Measurements from ENCODE around the gene MPV17. TPM values are rescaled to one million over a fixed set of nuclear protein-coding genes. Genes with fewer than 3 reads are reported as not detected.

The MPV17 gene
- total RNA-seq, 2 donors from 2014 or later = 56.7 to 64.3 TPM

GRCh38 chr2:27263287-27264252, 59.3 kb downstream of the MPV17 start:
- Histone ChIP-seq H3K4me3 (peak overlapping the region in 1 of 2 donors; percentile 22), H3K36me3 (replicated peaks in 1 of 2; ENCODE audit: insufficient read depth in 1 of 2, low read depth in 2 of 2) (no peaks in the 10 kb centered on the region), H3K4me1 (peaks cover 37% of the 10 kb centered on the region), H3K27ac (no peak overlapping the region), H3K27me3 (peaks cover 0 to 44% of the 10 kb centered on the region in 2 donors), H3K9me3 (no peaks in the 10 kb centered on the region)
- DNase-seq (no peak), ATAC-seq (no peak)
- WGBS, 2 donors = 2 to 5% methylated on average over 20 to 46 of the region's 46 CpGs
- intact Hi-C loops (cut with DNase I) = no loop called here
- TF ChIP-seq CTCF (IDR thresholded peaks at IDR 0.05) (no peak), POLR2A (IDR thresholded peaks at IDR 0.05) (no peak)

GRCh38 chr2:27262379-27263286, 60.3 kb downstream of the MPV17 start, which contains the start of gene SLC30A3:
SLC30A3 (minus strand) TSS chr2:27263047; CDS start chr2:27262906, 141 bp downstream.
- peaks cover 0 to 44% of the 10 kb centered on the region in 2 donors for H3K27me3 ChIP-seq
- 1% methylated on average over 46 to 80 of the region's 96 CpGs for WGBS, 2 donors
- DNase-seq (peak; percentile 59 to 74 (median 61)), ATAC-seq (peak; percentile 58)
- peak within 1 kb of the TSS; percentile 22 to 36 for H3K4me3 ChIP-seq
- peaks cover 37% of the 10 kb centered on the region for H3K4me1 ChIP-seq
- intact Hi-C loops (cut with DNase I) = no loop called here
- H3K9me3 ChIP-seq = no peaks in the 10 kb centered on the region
- TF ChIP-seq CTCF (IDR thresholded peaks at IDR 0.05) = no peak
- no peak for TF ChIP-seq POLR2A (IDR thresholded peaks at IDR 0.05)
- H3K27ac ChIP-seq = no peak within 1 kb of the TSS
- H3K36me3 ChIP-seq (replicated peaks in 1 of 2; ENCODE audit: insufficient read depth in 1 of 2, low read depth in 2 of 2) = no peaks in the 10 kb centered on the region

- no peak overlapping the region for H3K4me3 ChIP-seq
- TF ChIP-seq CTCF (IDR thresholded peaks at IDR 0.05) = no peak
- no peak for TF ChIP-seq POLR2A (IDR thresholded peaks at IDR 0.05)
- no peak for DNase-seq
- no peak overlapping the region for H3K27ac ChIP-seq
- no peak for ATAC-seq
- no peaks in the 10 kb centered on the region for H3K36me3 ChIP-seq (replicated peaks in 1 of 2; ENCODE audit: insufficient read depth in 1 of 2, low read depth in 2 of 2)
- 8 to 16% methylated on average over 16 to 18 of the region's 40 CpGs for WGBS, 2 donors
- no peaks in the 10 kb centered on the region for H3K9me3 ChIP-seq
- peaks cover 37% of the 10 kb centered on the region for H3K4me1 ChIP-seq
- peaks cover 0 to 41% of the 10 kb centered on the region in 2 donors for H3K27me3 ChIP-seq
- intact Hi-C loops (cut with DNase I) = no loop called here
Observed at GRCh38 chr2:27261926-27262298, 61.0 kb downstream of the MPV17 start.

- Histone ChIP-seq H3K27ac (no peak overlapping the region), H3K9me3 (no peaks in the 10 kb centered on the region), H3K36me3 (replicated peaks in 1 of 2; ENCODE audit: insufficient read depth in 1 of 2, low read depth in 2 of 2) (no peaks in the 10 kb centered on the region), H3K4me3 (no peak overlapping the region), H3K27me3 (peaks cover 0 to 37% of the 10 kb centered on the region in 2 donors), H3K4me1 (peaks cover 37% of the 10 kb centered on the region)
- no peak for DNase-seq
- ATAC-seq = no peak
- 56 to 60% methylated on average over 11 of the region's 11 CpGs for WGBS, 2 donors
- intact Hi-C loops (cut with DNase I) = no loop called here
- TF ChIP-seq POLR2A (IDR thresholded peaks at IDR 0.05) (no peak), CTCF (IDR thresholded peaks at IDR 0.05) (no peak)
Observed at GRCh38 chr2:27261241-27261925, 61.5 kb downstream of the MPV17 start.

Other genes starting within 250 kb of the MPV17 start
- 10 to 100 TPM; 21.8 to 24.1 TPM for gene EMILIN1, start 244.5 kb downstream of the MPV17 start, total RNA-seq
- 1 to 10 TPM; 4.2 to 7.3 TPM for gene KHK, start 236.3 kb downstream of the MPV17 start, total RNA-seq
- 1 to 10 TPM; 1.0 to 3.0 TPM for gene CGREF1, start 204.0 kb downstream of the MPV17 start, total RNA-seq
- gene ABHD1, start 199.3 kb downstream of the MPV17 start, total RNA-seq = under 1 TPM in 1 of 2 donors, not detected in 1; 0.33 TPM
- 100 to 1,000 TPM in 1 of 2 donors, 10 to 100 TPM in 1; 56.3 to 103 TPM for gene PREB, start 188.5 kb downstream of the MPV17 start, total RNA-seq
- gene PRR30, start 183.7 kb downstream of the MPV17 start, total RNA-seq = not detected
- gene TCF23, start 174.1 kb downstream of the MPV17 start, total RNA-seq = under 1 TPM; under 0.01 to 0.66 TPM
- gene ATRAID, start 111.1 kb downstream of the MPV17 start, total RNA-seq = 10 to 100 TPM; 69.2 to 75.0 TPM
- gene SLC5A6, start 110.8 kb downstream of the MPV17 start, total RNA-seq = 10 to 100 TPM; 17.4 to 34.6 TPM
- 10 to 100 TPM; 18.4 to 36.9 TPM for gene CAD, start 105.7 kb downstream of the MPV17 start, total RNA-seq
- gene SLC30A3, start 60.0 kb downstream of the MPV17 start, total RNA-seq = not detected
- 1 to 10 TPM in 1 of 2 donors, not detected in 1; 1.3 TPM for gene DNAJC5G, start 47.7 kb downstream of the MPV17 start, total RNA-seq
- under 1 TPM in 1 of 2 donors, not detected in 1; 0.26 TPM for gene TRIM54, start 40.7 kb downstream of the MPV17 start, total RNA-seq
- 1 to 10 TPM in 1 of 2 donors, not detected in 1; 2.9 TPM for gene UCN, start 14.7 kb downstream of the MPV17 start, total RNA-seq
- 10 to 100 TPM; 26.2 to 73.2 TPM for gene GTF3C2, start 33.7 kb upstream of the MPV17 start, total RNA-seq
- 10 to 100 TPM; 24.9 to 39.2 TPM for gene EIF2B4, start 47.2 kb upstream of the MPV17 start, total RNA-seq
- 10 to 100 TPM; 50.4 to 70.8 TPM for gene SNX17, start 47.5 kb upstream of the MPV17 start, total RNA-seq
- gene ZNF513, start 57.6 kb upstream of the MPV17 start, total RNA-seq = 10 to 100 TPM; 11.7 to 22.1 TPM
- 10 to 100 TPM; 36.3 to 49.4 TPM for gene PPM1G, start 86.5 kb upstream of the MPV17 start, total RNA-seq
- gene NRBP1, start 105.5 kb upstream of the MPV17 start, total RNA-seq = 10 to 100 TPM; 34.2 to 36.6 TPM
- 10 to 100 TPM; 11.9 to 25.2 TPM for gene KRTCAP3, start 119.3 kb upstream of the MPV17 start, total RNA-seq
- gene IFT172, start 166.6 kb upstream of the MPV17 start, total RNA-seq = 10 to 100 TPM; 14.3 to 41.2 TPM
- 10 to 100 TPM; 10.4 to 20.8 TPM for gene FNDC4, start 172.1 kb upstream of the MPV17 start, total RNA-seq
- 1 to 10 TPM in 1 of 2 donors, not detected in 1; 1.6 TPM for gene GCKR, start 173.7 kb upstream of the MPV17 start, total RNA-seq

Measured in body of pancreas (tissue), 4 donors.